ENCODE results near the gene FLAD1. TPM values are rescaled to one million over a fixed set of nuclear protein-coding genes. Genes with fewer than 3 reads are reported as not detected.

The FLAD1 gene
- total RNA-seq, 3 donors from 2014 or later (not counting 1 experiment from before 2014, with no cell fraction given), result 32.1 to 47.6 (median 38.7) TPM

DNA sequence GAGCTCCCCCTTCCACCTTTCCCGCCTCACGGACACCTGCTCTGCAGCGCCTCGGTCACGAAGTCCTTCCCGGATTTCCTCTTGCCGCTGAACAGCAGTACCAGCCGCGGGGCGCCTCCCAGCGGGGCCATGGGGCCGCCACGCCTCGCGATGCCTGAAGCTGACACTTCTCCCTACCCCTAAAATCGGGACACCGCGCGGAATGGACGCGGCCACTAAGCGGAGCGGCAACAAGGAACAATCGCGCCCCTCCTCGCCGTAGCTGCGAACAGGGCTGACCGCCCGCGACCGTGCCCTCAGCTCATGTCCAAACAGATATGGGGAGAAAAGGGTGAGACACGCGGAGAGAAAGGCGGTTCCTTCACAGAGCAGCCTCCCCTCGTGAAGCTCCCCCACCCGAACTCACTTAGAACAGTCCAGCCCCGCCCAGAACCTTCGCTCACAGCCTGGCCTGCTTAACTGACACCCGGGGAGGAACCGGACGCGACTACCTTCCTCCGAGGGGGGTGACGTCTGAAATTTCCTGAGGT is 46.5 kb upstream of the FLAD1 start, which contains the start of gene PMVK:
TSS of gene PMVK (minus strand) at position 165 of the 530 bp plus-strand sequence. CDS start at position 131, 34 bp downstream.
- peak; percentile 86 to 97 (median 87) for ATAC-seq
- no peaks in the 10 kb centered on the region for H3K36me3 Mint-ChIP-seq
- Histone ChIP-seq H3K27me3 (ENCODE audit: control insufficient read depth, insufficient read depth, low read length) (no peaks in the 10 kb centered on the region), H3K4me1 (ENCODE audit: control insufficient read depth, insufficient read depth, low read length) (peaks cover 36% of the 10 kb centered on the region), H3K4me3 (ENCODE audit: low read length) (peak within 1 kb of the TSS; percentile 85), H3K27ac (ENCODE audit: low read length) (peak within 1 kb of the TSS; percentile 97), H3K9me3 (ENCODE audit: control insufficient read depth, insufficient read depth, low read length) (no peaks in the 10 kb centered on the region), H3K36me3 (ENCODE audit: control insufficient read depth, insufficient read depth, low read length) (no peaks in the 10 kb centered on the region)
- WGBS (ENCODE audit: insufficient coverage), result under 1% methylated on average over 45 of the region's 45 CpGs
- peak within 1 kb of the TSS; percentile 100 for H3K4me3 Mint-ChIP-seq
- H3K9me3 Mint-ChIP-seq, result no peaks in the 10 kb centered on the region
- DNase-seq, result peak; percentile 91 to 98
- intact Hi-C loops (cut with micrococcal nuclease), result loop anchor here (1.0 to 5.0 kb wide), 8 partner anchors 20 to 379 kb away; partner anchors contain the start of genes ADAR, CKS1B, EFNA4 and FLAD1
- H3K27me3 Mint-ChIP-seq (ENCODE audit: low read depth in 2 of 2), result no peaks in the 10 kb centered on the region
- TF ChIP-seq CTCF (IDR thresholded peaks at IDR 0.05), result no peak
- H3K4me1 Mint-ChIP-seq, result peaks cover 19 to 40% of the 10 kb centered on the region in 2 donors
- H3K27ac Mint-ChIP-seq, result peak within 1 kb of the TSS; percentile 99 to 100

DNA sequence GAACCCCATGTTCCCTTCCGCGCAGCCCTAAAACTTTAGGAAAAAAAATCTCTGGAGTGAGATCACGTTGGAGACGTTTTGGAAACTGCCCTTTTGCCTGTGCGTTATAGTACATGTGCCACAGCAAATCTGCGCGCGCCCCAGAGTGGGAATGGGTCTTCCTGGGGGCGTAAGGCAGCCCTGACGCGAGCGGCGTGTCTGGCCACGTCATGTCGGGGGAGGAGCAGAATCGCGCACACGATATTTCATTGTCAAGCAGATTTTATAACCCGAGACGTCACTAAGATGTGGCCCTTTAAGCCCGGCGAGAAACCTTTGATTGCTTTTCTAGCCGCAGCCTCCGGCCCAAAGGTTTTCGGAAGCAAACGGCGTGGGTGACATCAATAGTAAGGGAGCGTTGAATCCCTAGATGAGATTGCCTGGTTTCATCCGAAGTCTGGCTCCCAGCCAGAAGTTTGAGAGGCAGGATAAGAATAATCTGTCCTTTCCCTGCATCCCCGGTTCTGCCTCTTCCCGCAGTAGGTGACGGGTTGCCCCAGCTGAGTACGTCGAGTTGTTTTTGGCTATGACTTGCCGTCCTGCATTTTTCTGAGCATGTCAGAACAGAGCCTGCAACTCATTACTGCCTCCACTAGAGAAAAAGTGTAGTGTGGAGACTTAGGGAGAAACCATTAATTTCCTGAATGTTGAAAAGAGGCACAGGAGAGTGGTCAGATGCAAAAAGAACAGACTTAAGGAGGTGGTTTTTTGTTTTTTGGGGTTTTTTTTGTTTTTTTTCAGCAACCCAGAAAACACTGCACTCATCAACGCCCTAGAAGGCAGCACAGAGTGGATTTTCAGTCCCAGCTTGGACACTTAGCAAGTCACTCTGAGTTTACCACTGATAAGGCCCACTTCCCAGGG is 45.8 kb upstream of the FLAD1 start:
- H3K4me1 ChIP-seq (ENCODE audit: control insufficient read depth, insufficient read depth, low read length), result peaks cover 43% of the 10 kb centered on the region

DNA sequence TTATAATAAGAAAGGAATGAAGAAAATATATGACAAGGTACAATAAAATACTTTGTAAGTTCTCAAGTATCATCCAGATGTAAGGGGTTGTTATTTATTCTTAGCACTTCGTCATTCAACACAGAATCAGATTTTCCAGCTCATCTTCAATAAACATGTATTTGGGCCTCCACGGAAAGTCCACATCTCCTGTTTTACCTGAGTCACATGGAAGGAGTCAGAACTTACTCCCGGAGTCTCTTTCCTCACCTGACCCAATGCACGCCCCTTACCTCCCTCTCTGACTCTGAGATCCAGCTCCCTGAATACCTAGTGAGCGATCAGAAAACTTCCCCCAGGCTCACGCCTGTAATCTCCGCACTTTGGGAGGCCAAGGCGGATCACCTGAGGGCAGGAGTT is 45.2 kb upstream of the FLAD1 start:
- H3K36me3 ChIP-seq (ENCODE audit: control insufficient read depth, insufficient read depth, low read length), result no peaks in the 10 kb centered on the region
- peak overlapping the region; percentile 100 for H3K4me3 Mint-ChIP-seq
- DNase-seq (no peak), ATAC-seq (no peak)
- TF ChIP-seq CTCF (IDR thresholded peaks at IDR 0.05), result no peak
- intact Hi-C loops (cut with micrococcal nuclease), result loop anchor here (1.0 to 5.0 kb wide), 8 partner anchors 18 to 381 kb away; partner anchors contain the start of genes ADAR, CKS1B, EFNA4 and FLAD1
- H3K4me1 ChIP-seq (ENCODE audit: control insufficient read depth, insufficient read depth, low read length), result peaks cover 50% of the 10 kb centered on the region
- H3K9me3 Mint-ChIP-seq, result no peaks in the 10 kb centered on the region
- H3K27ac ChIP-seq (ENCODE audit: low read length), result peak overlapping the region; percentile 97
- no peaks in the 10 kb centered on the region for H3K9me3 ChIP-seq (ENCODE audit: control insufficient read depth, insufficient read depth, low read length)
- peak overlapping the region; percentile 85 for H3K4me3 ChIP-seq (ENCODE audit: low read length)
- 92% methylated on average over 7 of the region's 8 CpGs for WGBS (ENCODE audit: insufficient coverage)
- no peaks in the 10 kb centered on the region for H3K36me3 Mint-ChIP-seq
- peaks cover 19 to 40% of the 10 kb centered on the region in 2 donors for H3K4me1 Mint-ChIP-seq
- H3K27me3 ChIP-seq (ENCODE audit: control insufficient read depth, insufficient read depth, low read length), result no peaks in the 10 kb centered on the region
- no peaks in the 10 kb centered on the region for H3K27me3 Mint-ChIP-seq (ENCODE audit: low read depth in 2 of 2)
- peak overlapping the region; percentile 99 to 100 for H3K27ac Mint-ChIP-seq

More for the DNA sequence above, 45.8 kb upstream of the FLAD1 start:
- peak overlapping the region; percentile 85 for H3K4me3 ChIP-seq (ENCODE audit: low read length)
- under 1% methylated on average over 35 of the region's 36 CpGs for WGBS (ENCODE audit: insufficient coverage)
- peak; percentile 92 to 98 for DNase-seq
- Mint-ChIP-seq H3K36me3 (no peaks in the 10 kb centered on the region), H3K4me3 (peak overlapping the region; percentile 100), H3K27ac (peak overlapping the region; percentile 99 to 100), H3K27me3 (ENCODE audit: low read depth in 2 of 2) (no peaks in the 10 kb centered on the region), H3K4me1 (peaks cover 19 to 40% of the 10 kb centered on the region in 2 donors), H3K9me3 (no peaks in the 10 kb centered on the region)
- H3K27me3 ChIP-seq (ENCODE audit: control insufficient read depth, insufficient read depth, low read length), result no peaks in the 10 kb centered on the region
- TF ChIP-seq CTCF (IDR thresholded peaks at IDR 0.05), result peak; percentile 34
- peak overlapping the region; percentile 97 for H3K27ac ChIP-seq (ENCODE audit: low read length)
- peak; percentile 81 to 91 (median 82) for ATAC-seq
- H3K9me3 ChIP-seq (ENCODE audit: control insufficient read depth, insufficient read depth, low read length), result no peaks in the 10 kb centered on the region
- no peaks in the 10 kb centered on the region for H3K36me3 ChIP-seq (ENCODE audit: control insufficient read depth, insufficient read depth, low read length)
- intact Hi-C loops (cut with micrococcal nuclease), result loop anchor here (1.0 to 5.0 kb wide), 8 partner anchors 19 to 380 kb away; partner anchors contain the start of genes ADAR, CKS1B, EFNA4 and FLAD1
